ENCODE measurements around the gene VWF.

DNA sequence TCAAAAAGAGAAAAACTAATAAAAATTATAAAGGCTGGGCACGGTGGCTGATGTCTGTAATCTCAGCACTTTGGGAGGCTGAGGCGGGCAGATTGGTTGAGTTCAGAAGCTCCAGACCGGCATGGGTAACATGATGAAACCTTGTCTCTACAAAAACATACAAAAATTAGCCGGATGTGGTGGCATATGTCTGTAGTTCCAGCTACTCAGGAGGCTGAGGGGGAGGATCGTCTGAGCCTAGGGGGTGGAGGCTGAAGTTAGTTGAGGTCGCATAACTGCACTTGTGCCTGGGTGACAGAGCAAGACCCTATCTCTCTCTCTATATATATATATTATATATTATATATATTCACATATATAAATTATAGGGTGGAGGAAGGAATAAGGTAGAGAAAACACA lies 146.9 kb downstream of the VWF start:
- TF ChIP-seq POLR2AphosphoS5 (IDR thresholded peaks at IDR 0.05; ENCODE audit: insufficient read depth, low read depth, low read length) = no peak
- no peak for TF ChIP-seq EZH2 (IDR thresholded peaks at IDR 0.05; ENCODE audit: borderline replicate concordance, low read depth, low read length, severe bottlenecking)
- TF ChIP-seq, protein P1, sequence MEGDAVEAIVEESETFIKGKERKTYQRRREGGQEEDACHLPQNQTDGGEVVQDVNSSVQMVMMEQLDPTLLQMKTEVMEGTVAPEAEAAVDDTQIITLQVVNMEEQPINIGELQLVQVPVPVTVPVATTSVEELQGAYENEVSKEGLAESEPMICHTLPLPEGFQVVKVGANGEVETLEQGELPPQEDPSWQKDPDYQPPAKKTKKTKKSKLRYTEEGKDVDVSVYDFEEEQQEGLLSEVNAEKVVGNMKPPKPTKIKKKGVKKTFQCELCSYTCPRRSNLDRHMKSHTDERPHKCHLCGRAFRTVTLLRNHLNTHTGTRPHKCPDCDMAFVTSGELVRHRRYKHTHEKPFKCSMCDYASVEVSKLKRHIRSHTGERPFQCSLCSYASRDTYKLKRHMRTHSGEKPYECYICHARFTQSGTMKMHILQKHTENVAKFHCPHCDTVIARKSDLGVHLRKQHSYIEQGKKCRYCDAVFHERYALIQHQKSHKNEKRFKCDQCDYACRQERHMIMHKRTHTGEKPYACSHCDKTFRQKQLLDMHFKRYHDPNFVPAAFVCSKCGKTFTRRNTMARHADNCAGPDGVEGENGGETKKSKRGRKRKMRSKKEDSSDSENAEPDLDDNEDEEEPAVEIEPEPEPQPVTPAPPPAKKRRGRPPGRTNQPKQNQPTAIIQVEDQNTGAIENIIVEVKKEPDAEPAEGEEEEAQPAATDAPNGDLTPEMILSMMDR (IDR thresholded peaks at IDR 0.05; ENCODE audit: extremely low read depth in 1 of 2, insufficient read depth in 1 of 2, low read depth in 1 of 2, low read length in 2 of 2) = no peak
- no peak for TF ChIP-seq POLR2A (IDR thresholded peaks at IDR 0.05; ENCODE audit: low read depth, low read length)

Data from endothelial cell of umbilical vein (primary cell).